NCI-H774 (cell line): ENCODE data around the gene LDLRAD3.
A peak's percentile ranks its signal among the peaks of the same experiment; 100 is the strongest.

Source experiments
- DNase-seq: peaks from one replicate; lab custom pipeline; 2025; lab: John Stamatoyannopoulos, UW

LDLRAD3 gene

GRCh38 chr11:36135076-36135475, 191.2 kb downstream of the LDLRAD3 start:
- no peak for DNase-seq

- no peak for DNase-seq
Measured at GRCh38 chr11:36139767-36140166, 195.9 kb downstream of the LDLRAD3 start.

- peak; percentile 1 for DNase-seq
Measured at GRCh38 chr11:36141196-36141953, 197.5 kb downstream of the LDLRAD3 start.

GRCh38 chr11:36141956-36142355, 198.1 kb downstream of the LDLRAD3 start:
- DNase-seq = no peak

- no peak for DNase-seq
Measured at GRCh38 chr11:36142439-36142838, 198.6 kb downstream of the LDLRAD3 start.

DNA sequence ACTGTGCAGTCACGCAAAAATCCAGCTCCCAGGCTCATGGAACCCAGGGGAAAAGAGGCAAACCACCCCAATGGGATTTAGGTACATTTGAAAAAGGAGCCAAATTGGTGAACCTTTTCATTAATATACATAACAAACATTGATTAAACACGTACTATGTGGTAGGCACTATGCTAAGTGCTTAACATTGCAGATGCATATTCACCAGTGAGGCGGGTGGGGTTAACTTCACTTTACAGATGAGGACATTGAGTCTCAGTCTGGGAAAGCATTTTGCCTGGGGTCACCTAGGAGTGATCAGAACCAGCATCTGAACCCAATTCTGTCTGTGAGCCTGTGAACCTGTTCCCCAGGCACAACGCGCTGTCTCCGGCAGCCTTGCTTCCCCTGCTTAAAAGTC, 199.0 kb downstream of the LDLRAD3 start:
- DNase-seq = no peak

DNA sequence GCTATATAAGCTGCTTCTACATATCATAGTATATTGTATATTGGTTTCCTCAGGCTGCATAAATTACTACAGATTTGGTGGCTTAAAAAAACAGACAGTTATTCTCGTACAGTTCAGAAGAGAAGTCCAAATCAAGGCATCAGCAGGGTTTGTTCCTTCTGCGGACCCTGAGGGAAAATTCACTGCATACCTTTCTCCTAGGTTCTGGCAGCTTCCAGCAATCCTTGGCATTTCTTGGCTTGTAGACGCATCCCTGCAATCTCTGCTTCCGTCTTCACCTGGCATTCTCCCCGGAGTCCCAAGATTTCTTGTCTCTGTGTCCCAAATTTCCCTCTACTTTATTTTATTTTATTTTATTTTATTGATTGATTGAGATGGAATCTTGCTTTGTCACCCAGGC, 202.6 kb downstream of the LDLRAD3 start:
- no peak for DNase-seq

DNA sequence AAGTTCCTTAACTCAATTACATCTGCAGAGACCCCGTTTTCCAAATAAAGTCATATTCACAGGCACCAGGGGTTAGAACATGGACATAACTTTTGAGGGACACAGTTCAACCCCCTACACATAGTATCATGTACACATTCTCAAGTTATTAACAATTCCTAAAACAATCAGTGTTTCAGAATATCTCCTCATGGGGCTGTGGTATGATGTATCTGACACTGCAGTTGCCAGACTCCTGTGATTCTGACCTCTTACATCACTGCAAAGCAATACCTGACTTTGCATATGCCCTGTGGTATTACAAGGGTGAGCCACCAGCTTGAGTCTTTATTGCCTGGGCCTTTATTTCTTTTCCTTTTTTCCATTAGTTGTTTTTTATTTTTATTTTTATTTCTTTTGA, 203.6 kb downstream of the LDLRAD3 start:
- DNase-seq = no peak

DNA sequence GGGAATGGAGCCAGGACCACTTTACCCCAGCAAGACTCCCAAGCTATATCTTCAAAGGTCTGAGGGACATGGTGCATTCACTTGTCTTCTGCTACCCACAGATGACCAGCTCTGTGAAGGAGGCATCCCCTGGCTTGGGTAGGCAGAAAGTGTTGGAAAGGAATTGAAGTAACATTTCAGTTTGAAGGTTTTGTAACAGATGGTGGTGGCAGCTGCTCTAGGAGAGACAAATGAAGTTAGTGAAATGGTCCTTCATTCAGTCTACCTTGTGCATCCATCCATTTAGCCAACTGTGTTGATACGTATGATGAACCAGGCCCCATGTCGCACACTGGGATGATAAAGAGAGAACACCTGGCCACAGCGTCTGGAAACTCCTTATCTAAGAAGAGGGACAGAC, 204.8 kb downstream of the LDLRAD3 start:
- no peak for DNase-seq

DNA sequence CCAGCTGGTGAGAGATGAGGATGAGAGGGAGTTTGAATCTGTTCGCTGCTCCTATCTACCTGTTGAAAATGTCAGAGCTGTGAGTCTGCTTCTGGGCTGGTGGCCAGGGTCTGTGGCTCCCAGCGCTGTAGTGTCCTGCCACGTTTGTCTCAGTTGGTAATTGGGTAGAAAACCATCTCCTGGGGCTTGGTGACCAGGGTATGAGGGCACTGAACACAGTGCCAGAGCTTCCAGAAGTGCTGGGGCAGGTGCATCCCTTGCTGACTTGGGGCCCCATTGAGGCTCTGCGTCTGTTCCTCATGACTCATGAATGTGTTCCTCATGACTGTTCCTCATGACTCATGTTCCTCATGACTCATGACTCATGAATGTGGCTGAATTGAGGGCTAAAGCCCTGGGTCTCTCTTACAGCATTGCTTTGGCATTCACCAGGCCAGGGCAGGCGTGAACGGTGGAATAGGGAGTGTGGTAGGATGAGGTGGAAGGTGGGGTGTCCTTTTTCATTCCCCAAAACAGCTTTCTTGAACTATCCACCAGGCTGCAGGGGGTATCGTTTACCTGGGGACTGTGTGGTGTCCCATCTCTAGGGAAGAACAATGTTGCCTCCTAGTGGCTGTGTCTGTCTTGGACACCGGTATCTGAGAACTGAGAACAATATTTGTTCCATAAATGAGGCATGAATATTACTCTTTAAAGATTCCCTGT, 205.8 kb downstream of the LDLRAD3 start:
- no peak for DNase-seq

DNA sequence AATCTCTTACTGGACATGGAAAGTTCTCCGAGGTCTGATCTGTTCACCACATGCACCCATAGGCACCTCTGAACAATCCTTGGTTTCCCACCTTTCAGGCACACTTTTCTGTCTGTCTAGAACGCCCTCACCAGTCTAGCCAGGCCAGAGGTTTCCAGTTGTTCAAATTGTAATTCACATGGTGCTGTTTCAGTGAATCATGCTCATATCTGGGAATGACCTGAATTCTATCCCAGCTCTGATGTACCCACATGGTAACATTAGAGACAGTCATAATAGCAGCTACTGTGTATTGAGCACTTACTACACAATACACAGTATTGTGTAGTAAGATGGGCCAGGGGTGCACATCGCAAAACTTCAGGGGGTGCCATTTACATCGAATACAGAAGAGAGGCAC, 207.1 kb downstream of the LDLRAD3 start:
- DNase-seq = no peak

DNA sequence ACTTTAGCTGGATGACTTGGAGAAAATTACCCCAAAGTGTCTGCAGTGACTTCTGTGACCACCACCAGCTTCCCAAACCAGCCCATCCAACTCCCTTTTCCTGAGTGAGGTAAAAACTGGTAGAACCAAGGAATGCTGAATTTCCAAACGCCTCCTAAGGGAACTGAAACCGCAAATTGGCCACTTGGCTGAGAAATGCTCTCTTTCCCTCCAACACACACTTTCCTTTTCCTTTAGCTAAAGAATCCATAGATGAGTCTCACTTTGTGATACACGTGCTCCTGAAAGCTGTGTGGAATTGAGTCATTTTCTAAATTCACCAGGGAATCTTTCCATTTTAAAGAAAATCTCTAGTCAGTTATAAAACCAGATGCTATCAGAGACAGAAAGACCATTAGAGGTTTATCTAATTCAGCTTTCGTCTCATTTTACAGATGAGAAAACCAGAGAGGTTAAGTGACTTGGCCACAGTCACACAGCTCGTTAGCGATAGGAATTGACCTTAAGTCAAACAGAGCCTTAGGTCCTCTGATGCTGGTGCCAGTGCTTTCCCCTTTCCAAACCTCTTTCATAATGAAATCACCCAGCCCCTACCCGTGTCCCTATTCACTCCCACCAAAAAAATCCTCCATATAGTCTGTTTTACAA, 208.2 kb downstream of the LDLRAD3 start:
- DNase-seq = no peak

GRCh38 chr11:36153551-36153950, 209.7 kb downstream of the LDLRAD3 start:
- no peak for DNase-seq

- DNase-seq = no peak
Measured at GRCh38 chr11:36155124-36155561, 211.3 kb downstream of the LDLRAD3 start.

- DNase-seq = no peak
Measured at GRCh38 chr11:36155770-36156160, 211.9 kb downstream of the LDLRAD3 start.

DNA sequence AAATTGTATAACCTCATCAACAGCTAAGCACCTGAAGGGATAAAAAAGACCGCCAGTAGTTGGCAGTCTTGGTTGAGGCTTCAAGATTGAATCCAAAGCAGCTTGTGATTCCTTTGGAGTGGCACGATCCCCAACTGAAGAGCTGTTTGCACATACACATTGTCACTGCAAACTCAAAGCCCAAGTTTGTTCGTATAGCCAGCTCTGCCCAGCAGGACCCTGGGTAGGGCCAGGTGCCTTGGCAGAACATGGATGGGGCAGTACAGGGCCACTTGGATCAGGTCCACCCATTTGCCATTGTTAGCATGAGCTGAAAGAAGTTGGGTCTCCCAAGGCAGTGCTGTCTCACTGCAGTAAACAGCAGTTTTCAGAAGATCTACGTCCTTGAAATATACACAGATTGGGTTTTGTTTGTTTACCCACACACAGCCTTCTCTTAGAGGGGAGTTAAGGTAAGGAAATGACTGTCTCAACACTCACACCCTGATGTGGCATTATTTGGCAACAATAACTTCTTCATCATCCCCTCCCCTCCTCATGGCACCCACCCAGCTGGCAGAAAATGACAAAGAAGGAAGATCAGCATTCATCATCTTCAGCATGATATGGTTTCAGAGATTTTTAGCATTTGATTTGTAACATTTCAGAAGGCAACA, 212.4 kb downstream of the LDLRAD3 start:
- no peak for DNase-seq

DNA sequence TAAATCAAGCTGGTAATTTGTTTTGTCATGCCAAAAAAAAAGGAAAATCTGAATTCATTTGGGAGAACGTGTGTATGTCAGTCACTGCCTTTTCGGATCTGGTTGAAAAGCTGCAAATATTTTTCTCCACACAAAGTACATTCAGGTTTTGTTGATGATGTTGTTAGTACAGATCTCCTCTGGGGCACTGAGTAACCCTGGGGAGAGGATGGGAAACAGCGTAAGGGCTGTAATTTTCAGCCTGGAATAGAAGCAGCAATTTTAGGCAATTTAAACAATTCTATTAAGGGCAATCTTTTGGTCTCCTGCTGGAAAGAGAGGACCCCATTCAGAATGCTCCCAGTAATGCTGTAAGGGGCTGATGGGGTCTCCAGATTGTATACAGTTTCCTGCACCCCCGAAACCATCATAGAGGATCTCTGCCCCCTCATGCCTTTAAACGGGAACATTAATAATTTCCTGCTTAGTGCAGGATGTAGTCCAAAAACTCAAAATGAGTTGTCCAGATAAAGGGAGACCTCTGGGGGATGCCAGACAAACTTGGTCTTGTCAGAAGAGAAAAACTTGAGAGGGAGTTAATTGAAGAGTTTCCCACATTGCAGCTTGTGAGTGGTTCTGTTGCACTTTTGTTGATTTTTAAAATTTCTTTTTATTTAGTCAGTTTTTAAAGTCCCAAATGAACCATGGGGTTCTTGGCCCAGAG, 213.1 kb downstream of the LDLRAD3 start:
- DNase-seq = no peak

DNA sequence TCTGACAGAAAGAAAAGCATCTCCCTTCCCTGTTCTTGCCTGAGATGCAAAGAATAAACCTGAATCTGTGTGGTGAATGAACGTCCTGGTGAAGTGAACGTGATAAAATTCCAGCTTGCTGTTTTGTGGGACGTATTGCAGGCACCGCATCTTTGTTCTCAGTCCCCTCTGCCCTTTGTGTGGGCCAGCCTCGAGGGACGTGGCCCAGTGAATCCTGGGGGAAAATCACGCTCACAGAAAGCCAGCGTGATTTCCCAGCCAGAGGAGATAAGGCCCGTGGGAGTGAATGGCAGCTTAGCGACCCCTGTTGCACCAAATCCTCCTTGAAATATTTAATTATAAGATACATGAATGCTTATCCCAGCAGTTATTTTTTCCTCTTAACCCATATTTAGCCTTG, 216.2 kb downstream of the LDLRAD3 start:
- DNase-seq = no peak

DNA sequence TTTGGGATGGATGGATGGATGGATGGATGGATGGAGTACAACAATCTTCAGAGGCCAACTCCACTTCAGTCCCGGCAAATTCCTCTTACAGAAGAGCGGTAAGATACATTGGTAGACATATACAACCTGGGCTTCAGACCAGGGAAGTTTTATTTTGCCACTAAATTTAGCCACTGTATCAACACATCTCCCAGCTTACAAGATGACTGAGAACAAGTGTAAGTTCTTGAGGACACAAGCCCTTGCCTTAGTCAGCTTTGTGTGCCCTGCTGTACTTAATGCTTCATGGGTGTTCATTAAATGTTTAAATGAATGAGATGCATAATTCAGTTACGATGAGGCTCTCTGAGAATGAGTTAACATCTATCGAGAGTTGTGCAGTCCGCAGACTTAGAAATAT, 217.7 kb downstream of the LDLRAD3 start:
- no peak for DNase-seq

- DNase-seq = no peak
Measured at GRCh38 chr11:36162006-36162882, 218.4 kb downstream of the LDLRAD3 start.

GRCh38 chr11:36162883-36163434, 219.1 kb downstream of the LDLRAD3 start:
- no peak for DNase-seq
